HG02943 (cell line): ENCODE measurements around the gene H3-3A.

ENCODE experiments used
- ATAC-seq: cut with Tn5 transposase; IDR thresholded peaks from one replicate; pipeline ENCODE4 v1.9.1; 2021; ENCODE audit warnings: mild to moderate bottlenecking, low read depth, moderate library complexity; ENCODE audit not compliant: unreplicated experiment

H3-3A gene

GRCh38 chr1:226062558-226063223 is at the start of gene H3-3A:
TSS of gene H3-3A (plus strand) at chr1:226062716. CDS start at chr1:226064352, 1,636 bp downstream.
- ATAC-seq: peak; percentile 82

GRCh38 chr1:226017070-226017469 is 45.4 kb upstream of the H3-3A start:
- no peak for ATAC-seq

- no peak for ATAC-seq
These were observed 42.9 kb upstream of the H3-3A start for GRCh38 chr1:226019572-226019971.

GRCh38 chr1:226021401-226021800 is 41.1 kb upstream of the H3-3A start:
- ATAC-seq: no peak

GRCh38 chr1:226021801-226022200 is 40.7 kb upstream of the H3-3A start:
- ATAC-seq: no peak

GRCh38 chr1:226023735-226024134 is 38.8 kb upstream of the H3-3A start:
- no peak for ATAC-seq

GRCh38 chr1:226026833-226027232 is 35.7 kb upstream of the H3-3A start:
- no peak for ATAC-seq

GRCh38 chr1:226027538-226028217 is 34.8 kb upstream of the H3-3A start:
- ATAC-seq: no peak

GRCh38 chr1:226029093-226029496 is 33.4 kb upstream of the H3-3A start:
- peak; percentile 85 for ATAC-seq

GRCh38 chr1:226029568-226030225 is 32.8 kb upstream of the H3-3A start:
- no peak for ATAC-seq

- no peak for ATAC-seq
These were observed 28.9 kb upstream of the H3-3A start for GRCh38 chr1:226033582-226033981.

GRCh38 chr1:226033991-226034390 is 28.5 kb upstream of the H3-3A start:
- ATAC-seq: no peak

GRCh38 chr1:226034482-226034881 is 28.0 kb upstream of the H3-3A start:
- no peak for ATAC-seq

GRCh38 chr1:226035915-226036314 is 26.6 kb upstream of the H3-3A start:
- ATAC-seq: no peak

GRCh38 chr1:226038661-226039060 is 23.9 kb upstream of the H3-3A start:
- no peak for ATAC-seq

GRCh38 chr1:226041419-226041818 is 21.1 kb upstream of the H3-3A start:
- ATAC-seq: no peak

- ATAC-seq: no peak
These were observed 17.9 kb upstream of the H3-3A start for GRCh38 chr1:226044514-226045101.

GRCh38 chr1:226046240-226046639 is 16.3 kb upstream of the H3-3A start:
- no peak for ATAC-seq

- ATAC-seq: no peak
These were observed 15.0 kb upstream of the H3-3A start for GRCh38 chr1:226047495-226047894.

- no peak for ATAC-seq
These were observed 13.6 kb upstream of the H3-3A start for GRCh38 chr1:226048886-226049285.

- ATAC-seq: no peak
These were observed 12.4 kb upstream of the H3-3A start for GRCh38 chr1:226050133-226050532.
